Upper lobe of left lung (tissue), 6 donors: ENCODE results near the gene CERS6. TPM values are rescaled to one million over a fixed set of nuclear protein-coding genes. Genes with fewer than 3 reads are reported as not detected.

ENCODE experiments used
- ATAC-seq, 2 donors: fragments of 200-7000 bp; cut with Tn5 transposase; one replicate each; pipeline ENCODE4 v1.9.1; 2022; ENCODE audit warnings: mild to moderate bottlenecking in 2 of 2, moderate library complexity in 2 of 2; ENCODE audit not compliant: low FRiP score in 2 of 2
- DNase-seq, 2 donors: peaks; one replicate each; pipeline ENCODE4 v3.0.0-alpha.2; 2019 to 2020
- H3K27ac ChIP-seq, 4 donors: fragments of 200-600 bp; sonication (generic); one replicate each; pipeline ENCODE4 v1.5.1; 2016 to 2019
- H3K27me3 ChIP-seq, 4 donors: fragments of 200-600 bp; sonication (generic); one replicate each; pipeline ENCODE4 v1.5.1; 2017 to 2019
- H3K36me3 ChIP-seq, 4 donors: fragments of 200-600 bp; sonication (generic); one replicate each; pipeline ENCODE4 v1.5.1; 2016 to 2019
- H3K4me1 ChIP-seq, 4 donors: fragments of 200-600 bp; sonication (generic); one replicate each; pipeline ENCODE4 v1.5.1; 2018 to 2019
- H3K4me3 ChIP-seq, 4 donors: fragments of 200-600 bp; sonication (generic); one replicate each; pipeline ENCODE4 v1.5.1; 2017 to 2019; ENCODE audit warnings: mild to moderate bottlenecking in 2 of 4, moderate library complexity in 1 of 4
- H3K9me3 ChIP-seq, 4 donors: fragments of 200-600 bp; sonication (generic); one replicate each; pipeline ENCODE4 v1.5.1; 2018 to 2019
- CTCF ChIP-seq, 6 experiments: fragments of 450-650 bp in 4 of 6; fragments of 200-600 bp in 2 of 6; sonication (generic) in 2 of 6; IDR thresholded peaks; one replicate each; pipeline ENCODE4 v1.5.1; 2016 to 2019; ENCODE audit warnings: antibody characterized with exemption in 6 of 6
- EP300 ChIP-seq, 4 donors: sonication (generic); formaldehyde crosslinking; IDR thresholded peaks; one replicate each; pipeline ENCODE4 v1.5.1; 2017; ENCODE audit warnings: antibody characterized with exemption in 4 of 4, control low read depth in 2 of 4
- POLR2A ChIP-seq, 4 donors: fragments of 450-650 bp; IDR thresholded peaks; one replicate each; pipeline ENCODE4 v1.5.1; 2016 to 2017; ENCODE audit warnings: antibody characterized with exemption in 4 of 4, mild to moderate bottlenecking in 2 of 4
- POLR2AphosphoS5 ChIP-seq, 2 donors: sonication (generic); formaldehyde crosslinking; IDR thresholded peaks; one replicate each; pipeline ENCODE4 v1.5.1; 2017; ENCODE audit warnings: antibody characterized with exemption in 2 of 2
- WGBS, 2 donors: methylation state at CpG; one replicate each; pipeline ENCODE4 v1.1.5; 2017 to 2018; 5-methylcytosine and 5-hydroxymethylcytosine counted together
- total RNA-seq, 6 donors: library from RNA; depleted of rRNA in 4 of 6; stranded (reverse); fragments of >200 nt in 4 of 6; gene quantifications; one replicate each; pipeline versions ENCODE4 v1.1.0 to v1.2.1, GENCODE V29; 2016 to 2021
- donor health status: DM: no; HTN: no; CAD: no; lungs with moderate emphysema.
- donor health status: DM: no; HTN: yes; CAD: no; lungs with severe emphysema.

Gene CERS6
- total RNA-seq, 6 donors from 2014 or later, result 7.3 to 24.7 (median 16.6) TPM

GRCh38 chr2:168692132-168692744, 236.2 kb downstream of the CERS6 start:
- no peaks in the 10 kb centered on the region for H3K9me3 ChIP-seq
- no peak overlapping the region for H3K4me3 ChIP-seq
- 77 to 86% methylated on average over 4 of the region's 4 CpGs for WGBS, 2 donors
- H3K36me3 ChIP-seq, result no peaks in the 10 kb centered on the region
- DNase-seq (no peak), ATAC-seq (no peak)
- no peak overlapping the region for H3K27ac ChIP-seq
- H3K4me1 ChIP-seq, result no peaks in the 10 kb centered on the region
- H3K27me3 ChIP-seq, result no peaks in the 10 kb centered on the region
- no peak for TF ChIP-seq POLR2AphosphoS5 (IDR thresholded peaks at IDR 0.05)
- no peak for TF ChIP-seq POLR2A (IDR thresholded peaks at IDR 0.05)
- no peak for TF ChIP-seq EP300 (IDR thresholded peaks at IDR 0.05)
- no peak for TF ChIP-seq CTCF (IDR thresholded peaks at IDR 0.05)

- TF ChIP-seq CTCF (IDR thresholded peaks at IDR 0.05), result no peak
- no peak for TF ChIP-seq EP300 (IDR thresholded peaks at IDR 0.05)
- TF ChIP-seq POLR2A (IDR thresholded peaks at IDR 0.05), result no peak
- TF ChIP-seq POLR2AphosphoS5 (IDR thresholded peaks at IDR 0.05), result no peak
- ATAC-seq (no peak), DNase-seq (no peak)
- WGBS, 2 donors, result 59 to 67% methylated on average over 3 of the region's 3 CpGs
- Histone ChIP-seq H3K4me3 (no peak overlapping the region), H3K27me3 (no peaks in the 10 kb centered on the region), H3K9me3 (no peaks in the 10 kb centered on the region), H3K27ac (no peak overlapping the region), H3K4me1 (no peaks in the 10 kb centered on the region), H3K36me3 (no peaks in the 10 kb centered on the region)
Observed at GRCh38 chr2:168694173-168694572, 238.1 kb downstream of the CERS6 start.

- Histone ChIP-seq H3K4me1 (no peaks in the 10 kb centered on the region), H3K27me3 (no peaks in the 10 kb centered on the region), H3K9me3 (no peaks in the 10 kb centered on the region), H3K4me3 (no peak overlapping the region), H3K27ac (no peak overlapping the region), H3K36me3 (no peaks in the 10 kb centered on the region)
- ATAC-seq, result no peak
- no peak for TF ChIP-seq POLR2A (IDR thresholded peaks at IDR 0.05)
- TF ChIP-seq CTCF (IDR thresholded peaks at IDR 0.05), result no peak
- no peak for TF ChIP-seq EP300 (IDR thresholded peaks at IDR 0.05)
- TF ChIP-seq POLR2AphosphoS5 (IDR thresholded peaks at IDR 0.05), result no peak
- no peak for DNase-seq
- 70 to 75% methylated on average over 6 of the region's 6 CpGs for WGBS, 2 donors
Observed at GRCh38 chr2:168694866-168695265, 238.8 kb downstream of the CERS6 start.

- DNase-seq (no peak), ATAC-seq (no peak)
- Histone ChIP-seq H3K4me1 (no peaks in the 10 kb centered on the region), H3K4me3 (no peak overlapping the region), H3K27ac (no peak overlapping the region), H3K9me3 (no peaks in the 10 kb centered on the region), H3K27me3 (no peaks in the 10 kb centered on the region), H3K36me3 (no peaks in the 10 kb centered on the region)
- WGBS, 2 donors, result 97 to 100% methylated on average over 3 of the region's 3 CpGs
- TF ChIP-seq POLR2AphosphoS5 (IDR thresholded peaks at IDR 0.05), result no peak
- no peak for TF ChIP-seq EP300 (IDR thresholded peaks at IDR 0.05)
- TF ChIP-seq POLR2A (IDR thresholded peaks at IDR 0.05), result no peak
- TF ChIP-seq CTCF (IDR thresholded peaks at IDR 0.05), result no peak
Observed at GRCh38 chr2:168697668-168698121, 241.6 kb downstream of the CERS6 start.

- Histone ChIP-seq H3K9me3 (no peaks in the 10 kb centered on the region), H3K27ac (no peak overlapping the region), H3K36me3 (no peaks in the 10 kb centered on the region), H3K27me3 (no peaks in the 10 kb centered on the region), H3K4me3 (no peak overlapping the region), H3K4me1 (no peaks in the 10 kb centered on the region)
- TF ChIP-seq EP300 (IDR thresholded peaks at IDR 0.05) (no peak), CTCF (IDR thresholded peaks at IDR 0.05) (no peak), POLR2A (IDR thresholded peaks at IDR 0.05) (no peak), POLR2AphosphoS5 (IDR thresholded peaks at IDR 0.05) (no peak)
- WGBS, 2 donors, result 94% methylated on average over 4 of the region's 4 CpGs
- ATAC-seq (no peak), DNase-seq (no peak)
Observed at GRCh38 chr2:168698969-168699368, 242.9 kb downstream of the CERS6 start.
